Right lobe of liver (tissue), 6 donors: Measurements from ENCODE around the gene CRTC2. TPM values are rescaled to one million over a fixed set of nuclear protein-coding genes. Genes with fewer than 3 reads are reported as not detected.

Experiments
- ATAC-seq, 4 donors: fragments of 200-7000 bp; cut with Tn5 transposase; one replicate each; pipeline ENCODE4 v1.9.1; 2020; ENCODE audit warnings: mild to moderate bottlenecking in 4 of 4, moderate library complexity in 4 of 4
- DNase-seq, 3 donors: peaks; one replicate each; pipeline ENCODE4 v3.0.0-alpha.2; 2020
- H3K27ac ChIP-seq, 3 donors: fragments of 200-600 bp; one replicate each; pipeline ENCODE4 v1.8.0; 2022
- H3K27me3 ChIP-seq, 2 donors: fragments of 200-600 bp; one replicate each; pipeline ENCODE4 v1.8.0; 2022
- H3K36me3 ChIP-seq, 4 donors: fragments of 200-600 bp; sonication (generic) in 1 of 4; one replicate each; pipeline versions ENCODE4 v1.5.1 to v1.8.0; 2017 to 2022; ENCODE audit warnings: control low read depth in 1 of 4
- H3K4me1 ChIP-seq, 4 donors: fragments of 200-600 bp; sonication (generic) in 1 of 4; one replicate each; pipeline versions ENCODE4 v1.5.1 to v1.8.0; 2017 to 2022; ENCODE audit warnings: control low read depth in 1 of 4
- H3K4me3 ChIP-seq, 3 donors: fragments of 200-600 bp; one replicate each; pipeline ENCODE4 v1.8.0; 2022
- H3K9me3 ChIP-seq, 4 donors: fragments of 200-600 bp; sonication (generic) in 1 of 4; one replicate each; pipeline versions ENCODE4 v1.5.1 to v1.8.0; 2017 to 2022; ENCODE audit warnings: control low read depth in 1 of 4
- CTCF ChIP-seq, 4 donors: fragments of 200-600 bp in 3 of 4; fragments of 450-650 bp in 1 of 4; IDR thresholded peaks; one replicate each; pipeline versions ENCODE4 v1.5.1 to v1.8.0; 2016 to 2022; ENCODE audit warnings: antibody characterized with exemption in 4 of 4, mild to moderate bottlenecking in 2 of 4
- POLR2A ChIP-seq: fragments of 450-650 bp; IDR thresholded peaks from one replicate; pipeline ENCODE4 v1.6.1; 2017; ENCODE audit warnings: antibody characterized with exemption, mild to moderate bottlenecking
- WGBS: methylation state at CpG from one replicate; pipeline ENCODE4 v1.1.6; 2018; ENCODE audit warnings: low coverage, low lambda C conversion rate; ENCODE audit not compliant: insufficient coverage; ENCODE audit errors: missing lambda C conversion rate; 5-methylcytosine and 5-hydroxymethylcytosine counted together
- intact Hi-C, 2 donors: fragments of 100-400 bp; cut with DNase I; formaldehyde crosslinking; loops; one replicate each; pipeline versions ENCODE4 v1.11.2 to v1.14.1; 2022
- total RNA-seq, 6 experiments: library from RNA; depleted of rRNA in 2 of 6; stranded (reverse); fragments of >200 nt in 2 of 6; fragmentation: NEBNext Ultra II Directional in 3 of 6; extraction: Animal tissue kit (Norgen Biotek cat#: 25700) in 3 of 6; gene quantifications; one replicate each; pipeline versions ENCODE4 v1.1.0 to v1.2.4, GENCODE V29; 2016 to 2023
- donor health status: DM: no; HTN: yes; CAD: no.
- donor health status: DM: no; HTN: no; CAD: no.
- donor health status: DM: no; HTN: no; CAD: no.
- donor health status: DM: no; HTN: yes; CAD: no.
- donor health status: DM: no; HTN: yes; CAD: no.

Gene CRTC2
- total RNA-seq, 6 experiments from 2014 or later = 4.8 to 19.5 (median 18.3) TPM

GRCh38 chr1:153945795-153946621, 12.4 kb downstream of the CRTC2 start:
- 0% methylated on average over 5 of the region's 95 CpGs for WGBS
- peak; percentile 73 to 80 (median 77) for ATAC-seq
- intact Hi-C loops = no loop called here
- TF ChIP-seq POLR2A = peak; percentile 66
- TF ChIP-seq CTCF (IDR thresholded peaks at IDR 0.05) = no peak
- Histone ChIP-seq H3K27ac (peak overlapping the region; percentile 97 to 100 (median 100)), H3K4me1 (peaks cover 0 to 34% (median 16%) of the 10 kb centered on the region in 4 donors), H3K4me3 (peak overlapping the region; percentile 93 to 99 (median 94)), H3K27me3 (no peaks in the 10 kb centered on the region), H3K9me3 (no peaks in the 10 kb centered on the region), H3K36me3 (peaks cover 0 to 17% (median 9%) of the 10 kb centered on the region in 4 donors)
- DNase-seq = peak; percentile 93 to 96 (median 94)

GRCh38 chr1:153945131-153945794, 13.1 kb downstream of the CRTC2 start:
- TF ChIP-seq CTCF (IDR thresholded peaks at IDR 0.05) = no peak
- Histone ChIP-seq H3K4me1 (peaks cover 0 to 34% (median 16%) of the 10 kb centered on the region in 4 donors), H3K27me3 (no peaks in the 10 kb centered on the region), H3K9me3 (no peaks in the 10 kb centered on the region), H3K27ac (peak overlapping the region; percentile 97 to 100 (median 100)), H3K36me3 (peaks cover 0 to 15% (median 5%) of the 10 kb centered on the region in 4 donors), H3K4me3 (peak overlapping the region; percentile 93 to 99 (median 94))
- intact Hi-C loops = no loop called here
- WGBS = 28% methylated on average over 7 of the region's 12 CpGs
- ATAC-seq (peak; percentile 5 to 17 (median 8)), DNase-seq (peak in 2 of 3 donors; percentile 60 to 76)

- DNase-seq = no peak
- peak overlapping the region; percentile 93 to 99 (median 94) for H3K4me3 ChIP-seq
- TF ChIP-seq POLR2A (no peak), CTCF (IDR thresholded peaks at IDR 0.05) (no peak)
- WGBS = 59% methylated on average over 3 of the region's 3 CpGs
- peaks cover 0 to 15% (median 5%) of the 10 kb centered on the region in 4 donors for H3K36me3 ChIP-seq
- no peaks in the 10 kb centered on the region for H3K27me3 ChIP-seq
- peaks cover 0 to 34% (median 16%) of the 10 kb centered on the region in 4 donors for H3K4me1 ChIP-seq
- no peak for ATAC-seq
- H3K27ac ChIP-seq = peak overlapping the region; percentile 97 to 100 (median 100)
- H3K9me3 ChIP-seq = no peaks in the 10 kb centered on the region
- intact Hi-C loops = no loop called here
Observed at GRCh38 chr1:153944827-153945117, 13.6 kb downstream of the CRTC2 start.

- H3K4me3 ChIP-seq = peak overlapping the region in 2 of 3 donors; percentile 93 to 99
- intact Hi-C loops = no loop called here
- peak overlapping the region; percentile 97 to 100 (median 100) for H3K27ac ChIP-seq
- no peak for TF ChIP-seq CTCF (IDR thresholded peaks at IDR 0.05)
- no peak for TF ChIP-seq POLR2A
- no peaks in the 10 kb centered on the region for H3K9me3 ChIP-seq
- H3K4me1 ChIP-seq = peaks cover 0 to 34% (median 16%) of the 10 kb centered on the region in 4 donors
- ATAC-seq (no peak), DNase-seq (peak in 1 of 3 donors; percentile 56)
- 57% methylated on average over 1 of the region's 15 CpGs for WGBS
- H3K27me3 ChIP-seq = no peaks in the 10 kb centered on the region
- peaks cover 0 to 17% (median 4%) of the 10 kb centered on the region in 4 donors for H3K36me3 ChIP-seq
Observed at GRCh38 chr1:153944005-153944826, 14.2 kb downstream of the CRTC2 start.
